NK-92 treated with Interleukin-12 subunit alpha and Interleukin-12 subunit beta, amount 100 ng/mL, for 24 hours (cell line): ENCODE results near the gene DIP2C.
"Not testable (repeated sequence)": the region's sequence is repeated elsewhere in the genome, so short reads cannot be mapped to it uniquely, and the experiment has no call there.

Experiments used
- DNase-seq: peaks from one replicate; lab custom pipeline; 2025; lab: John Stamatoyannopoulos, UW

The DIP2C gene

DNA sequence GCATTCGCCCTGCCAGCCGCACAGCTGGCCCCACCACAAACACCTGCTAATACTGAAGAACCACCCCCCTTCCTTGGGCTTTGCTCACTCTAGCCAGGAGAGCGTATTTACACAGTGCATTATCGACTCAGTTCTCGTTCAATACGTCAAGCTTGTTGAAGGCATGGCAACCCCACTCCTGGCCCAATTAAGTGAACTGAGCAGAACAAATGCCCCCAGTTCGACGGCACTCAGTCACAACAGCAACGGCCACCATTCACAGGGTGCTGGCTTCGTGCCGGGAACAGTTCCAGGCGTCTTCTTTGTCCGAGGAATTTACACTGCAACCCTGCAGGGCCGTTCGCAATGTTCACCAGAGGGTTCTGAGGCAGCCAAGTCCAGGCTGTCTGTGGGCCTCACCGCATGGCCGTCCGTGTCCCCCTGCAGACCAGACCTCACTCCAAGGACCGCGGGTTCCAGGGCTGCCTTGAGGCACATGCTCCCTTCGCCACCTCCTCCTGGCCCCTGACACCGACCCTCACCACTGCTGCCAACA is 175.3 kb downstream of the DIP2C start:
- no peak for DNase-seq

DNA sequence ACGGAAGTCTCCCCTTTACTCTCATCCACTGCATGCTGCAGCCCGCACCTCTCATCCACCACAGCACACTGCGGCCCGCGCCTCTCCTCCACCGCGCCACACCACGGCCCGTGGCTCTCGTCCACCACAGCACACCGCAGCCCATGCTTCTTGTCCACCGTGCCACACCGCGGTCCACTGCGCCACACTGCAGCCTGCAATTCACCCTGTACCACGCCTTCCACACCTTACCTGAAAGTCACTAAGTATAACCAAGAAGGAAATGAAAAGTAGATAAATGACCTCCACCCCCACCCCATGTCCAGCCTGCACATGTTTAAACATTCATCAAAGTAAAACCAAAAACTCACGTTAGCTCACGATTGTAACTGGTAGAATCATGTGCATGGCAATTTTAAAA is 176.1 kb downstream of the DIP2C start:
- no peak for DNase-seq

DNA sequence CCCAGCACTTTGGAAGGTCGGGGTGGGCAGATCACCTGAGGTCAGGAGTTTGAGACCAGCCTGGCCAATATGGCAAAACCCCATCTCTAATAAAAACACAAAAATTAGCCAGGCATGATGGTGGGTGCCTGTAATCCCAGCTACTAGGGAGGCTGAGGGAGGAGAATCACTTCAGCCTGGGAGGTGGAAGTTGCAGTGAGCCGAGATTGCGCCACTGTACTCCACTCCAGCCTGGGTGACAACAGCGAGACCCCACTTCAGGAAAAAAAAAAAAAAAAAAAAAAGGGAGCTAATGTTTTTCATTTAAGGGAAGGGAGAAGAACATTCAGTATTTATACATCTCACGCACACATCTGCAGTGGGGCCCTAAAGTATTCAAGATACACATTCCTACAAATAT is 176.8 kb downstream of the DIP2C start:
- DNase-seq, result not testable (repeated sequence)

DNA sequence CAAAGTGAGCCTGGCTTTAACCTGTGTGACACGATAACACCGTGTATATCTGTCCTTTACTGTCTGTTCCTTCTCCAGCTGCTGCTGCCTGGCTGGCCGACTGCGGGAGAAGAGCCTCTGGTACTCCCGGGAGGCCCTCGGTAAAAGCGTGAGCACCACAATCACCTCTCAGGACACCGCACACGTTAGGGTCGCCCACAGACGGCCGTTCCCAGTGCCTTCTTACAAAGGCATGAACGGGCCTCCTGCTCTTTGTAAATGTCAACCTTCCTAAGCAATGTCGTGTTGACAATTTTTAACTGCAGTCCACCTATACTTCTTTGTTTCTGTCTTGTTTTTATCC is 177.6 kb downstream of the DIP2C start:
- no peak for DNase-seq

DNA sequence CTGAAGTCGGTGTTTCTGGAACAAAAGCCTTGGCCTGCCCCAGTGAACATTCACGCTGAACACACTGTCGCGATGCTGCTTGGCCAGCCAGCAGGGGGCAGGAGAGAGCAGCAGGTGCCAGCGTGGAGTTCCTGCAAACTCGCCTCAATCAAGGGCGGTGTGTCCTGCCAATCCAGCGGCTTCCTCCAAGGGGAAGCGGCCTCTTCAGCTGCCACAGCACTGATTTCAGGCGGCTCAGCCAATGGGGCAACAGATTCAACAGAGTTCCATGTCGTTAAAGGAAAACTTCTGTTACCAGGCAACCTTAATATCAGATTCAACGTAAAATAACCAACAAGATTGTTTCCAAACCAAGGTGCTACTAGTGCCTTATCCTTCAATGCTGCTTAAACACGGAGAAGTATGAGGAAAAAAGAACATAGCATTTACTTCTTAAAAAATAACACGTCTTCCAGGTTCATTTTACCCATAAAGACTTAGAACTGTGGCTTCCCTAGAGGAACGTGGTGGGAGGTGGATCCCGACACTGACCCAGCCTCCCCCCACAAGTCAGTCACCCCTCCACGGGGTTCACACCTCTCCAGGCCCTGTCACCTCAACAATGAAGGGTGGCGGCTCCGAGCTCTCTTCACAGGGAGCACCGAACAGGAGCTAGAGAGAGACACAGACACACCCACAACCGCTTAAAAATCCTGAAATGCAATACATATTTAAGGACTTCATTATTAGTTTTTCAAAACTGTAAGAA is 178.2 kb downstream of the DIP2C start:
- peak; percentile 32 for DNase-seq

DNA sequence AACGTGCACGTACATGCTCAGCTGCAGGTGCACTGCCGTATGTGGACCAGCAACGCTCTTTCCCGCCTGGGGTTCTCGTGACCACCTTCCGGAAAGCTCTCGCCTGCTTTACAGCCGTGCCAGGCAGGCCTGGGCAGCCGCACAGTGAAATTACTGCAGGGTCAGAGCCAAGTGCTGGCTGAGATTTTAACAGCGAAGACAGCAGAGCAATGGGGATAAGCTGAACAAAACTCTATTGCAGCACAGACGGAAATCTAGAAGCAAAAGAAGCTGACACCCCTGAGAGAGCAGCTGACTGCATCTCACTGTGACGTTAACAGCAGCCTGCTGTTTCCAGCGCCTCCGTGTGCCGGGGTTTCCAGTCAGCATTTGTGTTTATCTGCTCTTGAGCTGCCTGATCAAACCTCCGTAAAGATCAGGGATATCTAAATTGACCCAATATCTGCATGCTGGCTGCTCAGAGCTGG is 179.0 kb downstream of the DIP2C start:
- DNase-seq, result no peak

DNA sequence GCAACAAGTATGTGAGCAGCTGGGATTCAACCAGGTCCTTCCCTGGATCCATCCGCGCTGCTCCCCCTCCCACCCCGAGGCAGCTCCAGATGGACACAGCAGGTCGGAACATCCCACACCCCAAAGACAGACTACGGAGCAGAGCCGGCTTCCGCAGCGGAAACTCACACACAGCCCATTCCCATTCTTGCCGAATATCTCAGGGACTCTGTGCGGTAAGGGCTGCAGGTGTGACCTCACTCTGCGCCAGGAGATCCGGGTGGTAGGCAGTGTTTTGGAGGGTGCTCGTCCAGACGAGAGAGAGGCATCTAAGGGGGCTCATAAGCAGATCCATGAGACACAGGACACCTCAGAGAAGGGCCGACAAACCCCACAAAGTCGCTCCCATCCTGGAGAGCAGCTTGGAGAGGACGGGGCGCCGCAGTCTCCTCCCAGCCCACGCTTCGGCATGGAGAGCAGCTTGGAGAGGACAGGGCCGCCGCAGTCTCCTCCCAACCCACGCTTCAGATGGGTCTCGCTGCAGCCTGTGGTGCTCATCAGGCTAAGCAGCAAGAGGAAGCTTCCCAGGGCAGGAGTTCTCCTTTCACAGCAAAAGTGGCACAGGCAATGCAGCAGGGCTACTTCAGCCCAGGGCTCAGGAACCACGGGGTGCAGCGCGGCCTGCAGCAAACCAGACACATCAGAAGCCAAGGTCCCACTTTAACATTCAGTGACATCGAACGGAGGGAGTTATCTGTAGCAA is 179.9 kb downstream of the DIP2C start:
- DNase-seq, result no peak

DNA sequence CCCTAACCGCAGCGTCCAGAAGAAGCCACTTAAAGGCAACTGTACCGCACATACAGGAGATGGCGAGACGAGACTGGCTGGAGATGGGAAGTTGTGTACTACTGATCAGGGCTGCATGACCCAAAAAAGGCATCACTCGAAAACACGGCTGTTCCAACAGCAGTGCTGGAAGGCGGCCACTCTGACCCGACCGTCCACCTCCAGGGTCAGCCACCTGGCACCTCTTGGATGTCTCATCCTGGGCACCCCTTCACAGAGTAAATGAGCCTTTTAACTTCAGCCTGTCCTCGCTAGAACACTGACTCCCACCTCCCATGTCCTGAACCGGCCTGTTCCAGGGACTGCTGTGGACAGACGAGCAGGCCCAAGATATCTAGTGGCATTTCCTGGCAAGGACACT is 180.7 kb downstream of the DIP2C start:
- DNase-seq, result no peak

DNA sequence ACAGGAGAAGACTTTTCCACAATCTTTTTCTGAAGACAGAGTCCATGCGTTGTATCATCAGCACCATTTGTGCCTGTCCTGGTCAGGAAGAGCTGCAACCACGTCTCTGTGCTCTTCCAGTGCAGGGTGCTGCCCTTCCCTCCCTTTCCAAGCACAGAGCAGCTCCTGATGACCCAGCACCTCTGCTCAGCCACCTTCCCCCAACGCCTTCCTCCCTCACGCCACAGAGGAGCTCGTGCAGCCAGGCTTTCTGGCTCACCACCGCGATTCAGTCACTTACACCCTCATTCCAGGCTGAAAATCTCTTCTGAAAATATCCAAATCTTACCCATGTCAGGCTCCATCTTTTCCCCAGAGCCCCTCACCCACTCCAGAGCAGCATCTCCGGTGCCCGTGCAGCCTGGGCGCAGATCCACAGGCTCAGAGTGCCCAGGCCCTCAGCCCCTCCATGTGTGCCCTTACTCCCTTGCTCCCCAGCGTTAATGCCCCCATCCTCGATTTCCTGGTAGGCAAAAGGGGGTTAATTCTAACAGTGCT is 181.5 kb downstream of the DIP2C start:
- no peak for DNase-seq

DNA sequence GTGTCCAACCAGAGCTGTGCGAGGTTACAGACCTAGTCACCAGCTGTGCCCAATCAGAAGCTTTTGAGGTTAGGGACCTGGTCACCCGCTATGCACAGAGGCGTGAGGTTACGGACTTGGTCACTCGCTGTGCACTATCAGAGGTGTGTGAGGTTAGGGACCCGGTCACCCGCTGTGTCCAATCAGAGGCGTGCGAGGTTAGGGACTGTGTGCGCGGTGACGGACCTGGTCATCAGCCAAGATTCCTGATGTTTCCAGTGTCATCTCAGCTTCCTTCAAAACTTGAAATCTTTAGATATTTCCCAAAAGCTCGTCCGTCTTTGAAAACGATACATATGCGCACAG is 182.1 kb downstream of the DIP2C start:
- DNase-seq, result no peak

DNA sequence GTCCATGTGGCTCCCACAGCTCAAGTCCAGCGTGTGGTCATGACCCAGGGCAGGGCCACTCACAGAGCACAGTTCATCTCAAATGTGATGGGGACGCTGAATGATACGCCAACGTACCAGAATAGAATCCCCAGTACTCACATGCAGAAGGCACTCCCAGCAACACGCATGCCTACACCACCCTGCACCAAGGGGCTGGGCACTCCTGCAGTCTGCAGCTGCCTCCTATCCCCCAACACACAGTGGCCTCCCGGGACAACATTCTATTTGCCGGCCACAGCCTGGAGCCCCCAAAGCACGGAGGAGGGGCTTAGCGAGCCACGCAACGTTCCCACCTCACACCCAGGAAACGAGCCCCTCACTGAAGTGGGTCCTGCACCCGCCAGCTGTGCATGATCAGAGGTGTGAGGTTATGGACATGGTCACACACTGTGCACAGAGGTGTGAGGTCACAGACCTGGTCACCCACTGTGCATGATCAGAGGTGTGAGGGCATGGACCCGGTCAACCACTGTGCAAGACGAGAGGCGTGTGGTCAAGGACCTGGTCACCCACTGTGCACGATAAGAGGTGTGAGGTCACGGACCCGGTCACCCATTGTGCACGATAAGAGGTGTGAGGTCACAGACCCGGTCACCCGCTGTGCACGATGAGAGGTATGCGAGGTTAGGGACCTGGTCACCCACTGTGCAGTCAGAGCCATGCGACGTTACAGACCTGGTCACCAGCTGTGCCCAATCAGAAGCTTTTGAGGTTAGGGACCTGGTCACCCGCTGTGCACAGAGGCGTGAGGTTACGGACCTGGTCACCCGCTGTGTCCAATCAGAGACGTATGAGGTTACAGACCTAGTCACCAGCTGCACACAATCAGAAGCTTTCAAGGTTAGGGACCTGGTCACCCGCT is 182.8 kb downstream of the DIP2C start:
- DNase-seq, result no peak

DNA sequence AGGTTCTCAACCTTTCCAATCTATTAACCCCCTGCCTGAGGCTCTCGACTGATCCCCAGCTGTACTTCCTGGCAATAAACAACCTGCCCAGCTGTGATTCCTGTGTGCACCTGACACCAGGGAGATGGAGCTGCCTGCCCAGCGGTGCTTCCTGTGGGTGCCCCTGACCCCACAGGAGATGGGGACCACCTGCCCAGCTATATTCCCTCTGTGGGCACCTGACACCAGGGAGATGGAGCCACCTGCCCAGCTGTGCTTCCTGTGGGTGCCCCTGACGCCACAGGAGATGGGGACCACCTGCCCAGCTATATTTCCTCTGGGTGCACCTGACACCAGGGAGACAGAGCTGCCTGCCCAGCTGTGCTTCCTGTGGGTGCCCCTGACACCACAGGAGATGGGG is 184.0 kb downstream of the DIP2C start:
- DNase-seq, result no peak

DNA sequence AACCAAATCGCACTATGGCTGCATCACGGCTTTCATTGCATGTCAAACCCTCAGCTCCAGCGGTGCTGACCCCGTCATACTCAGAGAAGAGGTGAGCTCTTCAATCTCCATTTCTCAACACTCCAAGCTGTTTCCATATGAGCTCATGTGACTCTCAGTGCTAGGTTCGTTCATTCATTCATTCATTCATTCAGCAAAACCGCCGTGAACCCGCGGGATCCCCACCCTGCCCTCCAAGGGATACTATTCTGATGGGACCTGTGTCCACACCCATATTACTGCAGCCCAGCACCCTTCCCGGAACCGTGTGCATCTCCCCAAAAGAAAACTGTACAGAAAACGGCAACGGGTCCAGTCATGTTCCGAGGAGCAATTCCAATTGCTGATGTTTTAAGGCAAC is 184.7 kb downstream of the DIP2C start:
- no peak for DNase-seq

DNA sequence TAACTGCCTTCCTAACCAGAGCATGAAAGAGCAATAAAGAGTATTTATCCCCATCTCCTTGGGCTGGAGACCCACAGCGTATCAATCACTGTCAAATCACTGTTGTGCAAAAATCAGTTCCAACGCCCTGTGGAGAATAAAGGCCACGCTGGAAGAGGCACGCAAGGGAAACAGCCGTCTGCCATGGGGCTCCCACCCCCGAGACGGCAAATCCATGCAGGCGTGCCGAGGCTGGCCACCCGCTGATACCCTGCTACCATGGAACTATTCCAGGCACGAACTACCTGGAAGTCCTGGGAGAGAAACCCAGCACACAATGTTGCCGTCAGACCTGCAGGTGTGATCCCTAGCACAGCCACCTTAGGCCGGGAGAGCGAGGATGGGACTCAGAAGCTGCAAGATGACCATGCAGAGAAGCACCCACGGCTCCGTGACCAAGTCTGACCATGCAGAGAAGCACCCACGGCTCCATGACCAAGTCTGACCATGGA is 185.3 kb downstream of the DIP2C start:
- DNase-seq, result no peak

DNA sequence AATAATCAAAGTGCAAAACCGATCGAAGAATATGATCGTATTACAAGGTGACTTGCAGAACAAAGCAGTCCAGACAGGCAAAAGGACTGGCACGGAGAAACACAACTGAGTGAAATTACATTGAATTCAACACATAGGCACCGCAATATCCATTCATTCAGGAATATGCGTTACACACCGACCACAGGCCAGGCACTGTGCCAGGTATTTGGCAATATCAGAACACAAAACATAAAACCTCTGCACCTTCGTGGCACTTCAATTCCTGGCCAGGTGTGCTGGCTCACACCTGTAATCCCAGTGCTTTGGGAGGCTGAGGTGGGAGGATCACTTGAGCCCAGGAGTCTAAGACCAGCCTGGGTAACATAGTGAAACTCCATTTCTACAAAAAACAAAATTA is 187.9 kb downstream of the DIP2C start:
- no peak for DNase-seq

DNA sequence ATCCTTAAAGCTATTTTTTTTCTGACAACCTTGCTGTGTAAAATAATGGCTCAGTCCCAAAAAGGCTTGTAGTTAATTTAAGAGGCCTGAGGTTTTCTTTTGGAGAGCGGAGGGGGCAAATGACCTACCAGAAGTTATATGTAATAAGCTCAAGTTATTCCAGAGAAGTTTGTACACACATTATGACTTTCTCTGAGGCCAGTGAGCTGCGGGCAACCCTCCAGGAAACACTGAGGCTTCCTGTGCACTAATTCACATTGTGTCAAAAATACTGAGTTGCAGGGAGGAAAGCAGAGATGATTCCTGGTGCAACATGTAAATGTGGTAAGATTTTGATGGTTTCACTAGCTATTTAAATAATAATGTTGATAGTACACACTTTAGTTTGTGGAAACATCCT is 188.6 kb downstream of the DIP2C start:
- DNase-seq, result no peak

DNA sequence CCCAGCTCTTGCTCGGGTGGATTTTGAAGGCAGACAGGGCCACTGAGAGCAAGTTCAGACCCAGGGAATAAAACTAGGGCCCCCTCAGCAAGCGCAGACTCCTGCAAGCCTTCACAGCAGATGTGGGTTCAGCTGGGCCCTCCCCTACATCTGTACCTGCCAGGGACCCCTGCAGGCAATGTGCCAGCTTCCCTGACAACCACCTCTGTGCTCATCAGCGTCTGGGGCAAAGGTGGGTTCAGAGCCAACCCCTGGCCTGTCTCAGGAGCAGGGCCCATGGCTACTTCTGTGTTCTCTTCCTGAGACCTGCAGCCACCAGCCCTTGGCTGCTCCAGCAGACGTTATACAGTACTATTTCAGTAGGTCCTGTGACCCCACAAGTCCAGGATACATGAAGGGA is 189.5 kb downstream of the DIP2C start:
- no peak for DNase-seq

DNA sequence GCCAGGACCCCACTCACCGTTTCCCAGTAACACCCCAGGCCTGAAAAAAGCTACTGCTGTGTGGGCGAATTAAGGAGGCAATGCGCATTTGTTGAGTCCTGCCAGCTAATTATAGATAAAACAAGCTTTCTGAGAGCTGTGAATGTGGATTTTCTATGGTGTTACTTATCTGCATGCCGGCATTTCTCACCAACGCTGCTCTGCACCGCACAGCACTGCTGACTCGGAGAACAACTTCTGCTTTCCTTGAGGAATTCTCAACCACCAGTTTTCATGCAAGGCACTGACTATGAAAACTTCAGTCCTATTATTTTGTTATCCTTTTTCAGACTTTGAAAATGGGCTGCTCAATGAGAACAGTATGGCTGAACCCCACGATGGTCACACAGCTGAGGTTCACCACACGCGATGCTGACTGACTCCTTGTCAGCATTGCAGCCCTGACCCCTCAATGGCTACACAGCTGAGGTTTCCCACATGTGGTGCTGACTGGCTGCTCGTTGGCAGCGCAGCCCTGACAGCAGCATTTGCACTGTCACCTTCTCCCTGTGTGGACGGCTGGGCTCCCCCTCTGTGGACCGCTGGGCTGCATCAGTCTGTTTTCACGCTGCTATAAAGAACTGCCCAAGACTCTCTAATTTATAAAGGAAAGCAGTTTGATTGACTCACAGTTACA is 190.6 kb downstream of the DIP2C start:
- DNase-seq, result no peak

DNA sequence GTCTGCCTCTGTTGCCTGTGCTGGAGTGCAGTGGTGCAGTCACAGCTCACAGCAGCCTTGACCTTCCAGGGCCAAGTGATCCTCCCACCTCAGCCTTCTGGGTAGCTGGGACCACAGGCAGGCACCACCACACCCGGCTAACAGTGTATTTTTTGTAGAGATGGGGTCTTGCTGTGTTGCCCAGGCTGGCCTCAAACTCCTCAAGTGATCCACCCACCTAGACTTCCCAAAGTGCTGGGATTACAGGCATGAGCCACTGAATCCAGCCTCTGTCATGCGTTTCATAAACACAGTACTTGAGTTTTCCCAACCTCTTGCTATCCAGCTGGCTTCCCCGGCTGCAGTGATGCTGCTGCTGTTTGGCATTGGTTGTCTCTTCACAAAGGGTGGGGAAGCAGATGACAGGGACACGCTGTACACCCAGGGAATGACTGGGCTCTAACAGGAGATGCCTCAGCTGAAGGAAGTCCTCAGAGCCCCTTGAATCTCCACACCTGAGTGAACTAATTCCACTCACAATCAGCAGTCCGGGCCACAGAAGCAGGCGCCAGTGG is 191.5 kb downstream of the DIP2C start:
- DNase-seq, result no peak

DNA sequence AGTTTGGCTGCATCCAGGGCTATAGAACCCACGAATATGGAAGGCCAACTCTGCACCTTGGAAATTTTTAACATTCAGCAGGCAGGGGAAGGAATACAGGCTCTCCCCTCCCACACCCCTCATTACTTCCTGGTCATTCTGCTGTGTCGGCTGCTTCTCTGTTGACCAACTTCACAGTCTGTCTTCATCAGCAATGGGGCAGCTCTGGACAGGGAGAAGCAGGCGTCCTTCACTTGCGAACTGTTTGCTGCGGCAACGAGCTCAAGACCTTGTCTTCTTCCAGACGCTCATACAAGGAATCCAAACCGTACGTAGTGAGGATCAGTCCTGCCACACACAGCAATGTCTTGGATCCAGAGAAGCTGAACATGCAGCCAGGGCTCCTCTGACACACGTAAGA is 192.2 kb downstream of the DIP2C start:
- no peak for DNase-seq

DNA sequence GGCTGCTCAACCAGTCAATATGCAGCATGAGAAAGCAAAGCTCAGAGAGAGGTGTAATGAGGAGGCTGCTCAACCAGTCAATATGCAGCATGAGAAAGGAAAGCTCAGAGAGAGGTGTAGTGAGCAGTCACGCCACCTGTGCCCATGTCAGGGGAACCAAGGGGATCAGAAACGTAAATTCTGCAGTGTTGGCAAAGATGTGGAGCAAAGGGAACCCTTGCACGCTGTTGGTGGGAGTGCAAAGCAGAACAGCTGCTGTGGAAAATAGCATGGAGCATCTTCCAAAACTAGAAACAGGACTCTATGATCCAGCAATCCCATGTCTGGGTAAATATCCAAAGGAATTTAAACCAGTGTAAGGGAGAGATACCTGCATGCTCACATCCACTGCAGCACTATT is 194.9 kb downstream of the DIP2C start:
- no peak for DNase-seq
